CD14-positive monocyte (primary cell): ENCODE data around the gene CALD1. TPM values are rescaled to one million over a fixed set of nuclear protein-coding genes. Genes with fewer than 3 reads are reported as not detected.

Source experiments
- DNase-seq, 3 donors: peaks; one replicate each; pipeline ENCODE4 v3.0.0-alpha.2; 2011 to 2022
- H2AFZ ChIP-seq: 2 replicates; pipeline ENCODE4 v1.6.0; 2012; ENCODE audit warnings: mild to moderate bottlenecking, low read depth, low read length, inconsistent platforms; ENCODE audit not compliant: insufficient read depth, poor library complexity, severe bottlenecking
- H3K27ac ChIP-seq, 2 donors: 1 replicate in 1 of 2; 2 replicates in 1 of 2; pipeline ENCODE4 v1.5.1; 2012 to 2013; ENCODE audit warnings: low read length in 2 of 2, control low read depth in 1 of 2, inconsistent platforms in 1 of 2, low read depth in 1 of 2, mild to moderate bottlenecking in 1 of 2
- H3K27me3 ChIP-seq, 2 donors: one replicate each; pipeline versions ENCODE4 v1.6.0 to v1.6.1; 2011 to 2013; ENCODE audit warnings: low read length in 2 of 2; ENCODE audit not compliant: control insufficient read depth in 2 of 2, insufficient read depth in 2 of 2
- H3K36me3 ChIP-seq, 2 donors: replicated peaks in 1 of 2; 1 replicate in 1 of 2; 2 replicates in 1 of 2; pipeline versions ENCODE4 v1.5.1 to v1.6.1; 2012 to 2013; ENCODE audit warnings: low read length in 2 of 2, control low read depth in 1 of 2, inconsistent platforms in 1 of 2, mild to moderate bottlenecking in 1 of 2; ENCODE audit not compliant: insufficient read depth in 2 of 2, control insufficient read depth in 1 of 2
- H3K4me1 ChIP-seq, 2 donors: 1 replicate in 1 of 2; 2 replicates in 1 of 2; pipeline versions ENCODE4 v1.5.1 to v1.6.1; 2012 to 2013; ENCODE audit warnings: low read length in 2 of 2, control low read depth in 1 of 2, inconsistent platforms in 1 of 2, mild to moderate bottlenecking in 1 of 2, moderate library complexity in 1 of 2; ENCODE audit not compliant: insufficient read depth in 2 of 2, control insufficient read depth in 1 of 2
- H3K4me2 ChIP-seq: replicated peaks from 2 replicates; pipeline ENCODE3; 2012; ENCODE audit warnings: low read length, moderate library complexity, mild to moderate bottlenecking; ENCODE audit not compliant: poor library complexity, severe bottlenecking; ENCODE audit errors: extremely low read depth
- H3K4me3 ChIP-seq, 3 experiments: fragments of 200-600 bp in 1 of 3; sonication (generic) in 1 of 3; replicated peaks in 1 of 3; 1 replicate in 2 of 3; 2 replicates in 1 of 3; pipeline ENCODE4 v1.5.1; 2011 to 2013; ENCODE audit warnings: low read length in 3 of 3, mild to moderate bottlenecking in 3 of 3, control low read depth in 2 of 3, low read depth in 2 of 3, inconsistent platforms in 1 of 3, moderate library complexity in 1 of 3
- H3K79me2 ChIP-seq: 2 replicates; pipeline ENCODE4 v1.6.0; 2012; ENCODE audit warnings: mild to moderate bottlenecking, control low read depth, inconsistent platforms, low read length, moderate library complexity; ENCODE audit not compliant: insufficient read depth
- H3K9ac ChIP-seq: 2 replicates; pipeline ENCODE4 v1.6.0; 2017; ENCODE audit warnings: low read length, mild to moderate bottlenecking; ENCODE audit not compliant: insufficient read depth, poor library complexity, severe bottlenecking
- H3K9me3 ChIP-seq, 2 donors: replicated peaks in 1 of 2; 1 replicate in 1 of 2; 2 replicates in 1 of 2; pipeline versions ENCODE4 v1.5.1 to v1.6.1; 2012 to 2013; ENCODE audit warnings: low read length in 2 of 2, control low read depth in 1 of 2; ENCODE audit not compliant: control insufficient read depth in 1 of 2, insufficient read depth in 1 of 2
- H4K20me1 ChIP-seq: 2 replicates; pipeline ENCODE4 v1.6.0; 2012; ENCODE audit warnings: mild to moderate bottlenecking, low read length, control low read depth, moderate library complexity; ENCODE audit not compliant: insufficient read depth
- H3K27ac Mint-ChIP-seq, 7 donors: one replicate each; pipeline ENCODE4 v1.8.0; 2020; ENCODE audit warnings: mild to moderate bottlenecking in 7 of 7, mixed read lengths in 7 of 7, moderate library complexity in 6 of 7, inconsistent platforms in 2 of 7
- H3K27me3 Mint-ChIP-seq, 3 donors: one replicate each; pipeline ENCODE4 v1.8.0; 2021 to 2022; ENCODE audit warnings: low read depth in 3 of 3, mild to moderate bottlenecking in 3 of 3, mixed read lengths in 3 of 3, moderate library complexity in 3 of 3, inconsistent platforms in 1 of 3
- H3K36me3 Mint-ChIP-seq, 2 donors: one replicate each; pipeline ENCODE4 v1.8.0; 2020; ENCODE audit warnings: mixed read lengths in 2 of 2, inconsistent platforms in 1 of 2, mild to moderate bottlenecking in 1 of 2
- H3K4me1 Mint-ChIP-seq: one replicate; pipeline ENCODE4 v1.8.0; 2020; ENCODE audit warnings: mild to moderate bottlenecking, mixed read lengths
- H3K4me3 Mint-ChIP-seq, 2 donors: one replicate each; pipeline ENCODE4 v1.8.0; 2020; ENCODE audit warnings: mild to moderate bottlenecking in 2 of 2, mixed read lengths in 2 of 2, moderate library complexity in 1 of 2
- H3K9me3 Mint-ChIP-seq, 7 donors: one replicate each; pipeline ENCODE4 v1.8.0; 2020 to 2022; ENCODE audit warnings: mixed read lengths in 7 of 7, mild to moderate bottlenecking in 6 of 7, moderate library complexity in 6 of 7, inconsistent platforms in 2 of 7
- WGBS: methylation state at CpG from one replicate; pipeline ENCODE4 v1.1.5; 2013; ENCODE audit warnings: missing lambda C conversion rate; ENCODE audit not compliant: insufficient coverage; 5-methylcytosine and 5-hydroxymethylcytosine counted together
- intact Hi-C, 2 donors: fragments of 100-400 bp; cut with micrococcal nuclease; formaldehyde crosslinking; loops; one replicate each; pipeline versions ENCODE4 v1.15.0 to v1.15.1; 2023
- polyA plus RNA-seq, 3 donors: library from polyadenylated mRNA; depleted of rRNA in 1 of 3; unstranded in 2 of 3; stranded (reverse) in 1 of 3; fragments of 300-500 nt in 2 of 3; fragments of >200 nt in 1 of 3; fragmentation: Illumina TruSeq in 2 of 3; gene quantifications; 1 replicate in 2 of 3; 2 replicates in 1 of 3; pipeline ENCODE4 v1.2.3, GENCODE V29; 2012 to 2021
- TF ChIP-seq, protein P1 (sequence below): fragments of 200-600 bp; IDR thresholded peaks from one replicate; pipeline ENCODE4 v1.8.0; 2022; ENCODE audit warnings: antibody characterized with exemption, mild to moderate bottlenecking

The CALD1 gene
- polyA plus RNA-seq, 3 donors, result 0.18 TPM; not detected in 2

DNA sequence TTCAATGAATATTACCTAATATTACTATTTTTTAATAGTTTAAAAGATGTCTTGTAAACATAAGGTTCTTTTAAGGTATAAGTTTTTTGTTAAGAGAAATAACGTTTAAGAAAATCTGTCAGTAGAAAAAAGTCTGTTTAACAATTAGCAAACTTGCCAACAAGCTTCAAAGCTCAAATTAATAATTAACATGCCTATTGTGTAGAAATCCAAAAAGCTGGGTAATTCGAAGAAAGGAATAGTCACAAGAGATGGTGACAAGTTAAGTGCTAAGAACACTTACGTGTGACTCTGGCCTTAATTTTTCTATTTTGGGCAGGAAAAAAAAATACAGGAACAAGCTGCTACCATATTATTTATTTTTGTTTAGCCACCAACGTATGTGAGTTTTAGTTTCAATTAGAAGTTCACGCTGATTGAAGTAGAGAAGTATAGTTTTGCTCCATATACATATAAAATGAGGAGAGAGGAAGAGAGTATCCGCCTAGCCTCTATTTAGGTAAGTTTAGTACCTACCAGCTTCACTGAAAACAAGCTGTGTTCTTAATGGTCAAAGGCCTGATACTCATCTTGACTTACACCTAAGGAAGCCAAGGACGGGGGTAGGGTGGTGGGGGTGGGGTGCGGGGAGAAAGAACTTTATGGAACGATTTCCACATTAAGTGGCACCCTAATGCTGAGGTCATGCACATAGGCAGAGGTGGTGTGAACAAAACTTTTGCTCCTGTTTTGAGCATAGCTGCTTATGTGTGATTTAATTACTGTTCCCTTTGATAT lies 163.4 kb downstream of the CALD1 start:
- H3K4me3 ChIP-seq, result no peak overlapping the region
- no peaks in the 10 kb centered on the region for H3K4me1 ChIP-seq
- no peak overlapping the region for H2AFZ ChIP-seq
- no peak overlapping the region for H3K9ac ChIP-seq
- no peak overlapping the region for H3K27ac ChIP-seq
- no peaks in the 10 kb centered on the region for H3K27me3 ChIP-seq
- no peak for DNase-seq
- Mint-ChIP-seq H3K36me3 (no peaks in the 10 kb centered on the region), H3K27ac (no peak overlapping the region), H3K4me3 (no peak overlapping the region), H3K4me1 (peaks cover 4% of the 10 kb centered on the region), H3K9me3 (peaks cover 0 to 2% (median 0%) of the 10 kb centered on the region in 7 donors), H3K27me3 (peaks cover 0 to 2% (median 1%) of the 10 kb centered on the region in 3 donors)
- H4K20me1 ChIP-seq, result no peaks in the 10 kb centered on the region
- no peaks in the 10 kb centered on the region for H3K36me3 ChIP-seq
- TF ChIP-seq, protein P1, sequence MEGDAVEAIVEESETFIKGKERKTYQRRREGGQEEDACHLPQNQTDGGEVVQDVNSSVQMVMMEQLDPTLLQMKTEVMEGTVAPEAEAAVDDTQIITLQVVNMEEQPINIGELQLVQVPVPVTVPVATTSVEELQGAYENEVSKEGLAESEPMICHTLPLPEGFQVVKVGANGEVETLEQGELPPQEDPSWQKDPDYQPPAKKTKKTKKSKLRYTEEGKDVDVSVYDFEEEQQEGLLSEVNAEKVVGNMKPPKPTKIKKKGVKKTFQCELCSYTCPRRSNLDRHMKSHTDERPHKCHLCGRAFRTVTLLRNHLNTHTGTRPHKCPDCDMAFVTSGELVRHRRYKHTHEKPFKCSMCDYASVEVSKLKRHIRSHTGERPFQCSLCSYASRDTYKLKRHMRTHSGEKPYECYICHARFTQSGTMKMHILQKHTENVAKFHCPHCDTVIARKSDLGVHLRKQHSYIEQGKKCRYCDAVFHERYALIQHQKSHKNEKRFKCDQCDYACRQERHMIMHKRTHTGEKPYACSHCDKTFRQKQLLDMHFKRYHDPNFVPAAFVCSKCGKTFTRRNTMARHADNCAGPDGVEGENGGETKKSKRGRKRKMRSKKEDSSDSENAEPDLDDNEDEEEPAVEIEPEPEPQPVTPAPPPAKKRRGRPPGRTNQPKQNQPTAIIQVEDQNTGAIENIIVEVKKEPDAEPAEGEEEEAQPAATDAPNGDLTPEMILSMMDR, result no peak
- no peaks in the 10 kb centered on the region for H3K79me2 ChIP-seq
- no CpG with 5 or more reads among the region's 9 CpGs for WGBS
- no peak overlapping the region for H3K4me2 ChIP-seq
- H3K9me3 ChIP-seq, result no peaks in the 10 kb centered on the region
- intact Hi-C loops, result loop anchor here in 1 of 2 donors (10.0 kb wide), 1 partner anchor 508 kb away; no protein-coding TSS in a partner anchor

DNA sequence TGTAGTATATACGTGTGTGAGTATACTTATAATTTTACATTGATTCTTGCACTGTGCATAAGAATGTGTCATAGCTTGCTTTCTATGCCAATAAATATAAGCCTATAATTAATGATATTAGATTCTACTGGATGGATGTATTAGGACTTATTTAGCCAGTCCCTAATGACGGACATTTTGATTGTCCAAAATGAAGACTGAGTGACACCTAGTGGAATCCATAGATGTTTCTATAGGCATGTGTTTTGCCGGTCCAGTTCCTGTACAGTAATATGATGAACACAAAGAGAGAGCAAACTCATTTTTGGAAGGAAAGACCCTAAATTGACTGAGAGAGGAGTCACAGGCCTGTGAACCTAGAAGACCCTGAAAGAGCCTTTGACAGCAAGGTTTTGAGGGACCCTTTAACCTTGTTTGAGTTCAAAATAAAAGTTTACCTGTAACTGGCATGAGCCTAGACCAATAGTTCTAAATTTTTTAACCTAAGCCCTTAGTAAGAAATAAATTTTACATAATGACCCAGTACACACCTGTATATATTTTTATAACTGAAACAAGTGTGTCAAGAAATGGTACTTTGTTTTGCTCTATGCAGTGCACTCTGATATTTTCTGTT lies 164.5 kb downstream of the CALD1 start:
- DNase-seq, result no peak
- no peak overlapping the region for H3K27ac Mint-ChIP-seq

More for the DNA sequence above, 164.5 kb downstream of the CALD1 start:
- Histone ChIP-seq H3K79me2 (no peaks in the 10 kb centered on the region), H3K4me3 (no peak overlapping the region), H3K36me3 (no peaks in the 10 kb centered on the region), H2AFZ (no peak overlapping the region), H3K27ac (no peak overlapping the region), H4K20me1 (no peaks in the 10 kb centered on the region), H3K9ac (no peak overlapping the region), H3K27me3 (no peaks in the 10 kb centered on the region), H3K9me3 (no peaks in the 10 kb centered on the region), H3K4me2 (no peak overlapping the region), H3K4me1 (no peaks in the 10 kb centered on the region)
- intact Hi-C loops, result loop anchor here in 1 of 2 donors (10.0 kb wide), 1 partner anchor 509 kb away; no protein-coding TSS in a partner anchor
- Mint-ChIP-seq H3K4me1 (peaks cover 4% of the 10 kb centered on the region), H3K27me3 (peaks cover 0 to 2% (median 1%) of the 10 kb centered on the region in 3 donors), H3K9me3 (peaks cover 0 to 2% (median 0%) of the 10 kb centered on the region in 7 donors), H3K36me3 (no peaks in the 10 kb centered on the region), H3K4me3 (no peak overlapping the region)
- no CpG with 5 or more reads among the region's 3 CpGs for WGBS
- TF ChIP-seq, protein P1, result no peak
